Measurements from ENCODE around the gene SUGP1. TPM values are rescaled to one million over a fixed set of nuclear protein-coding genes. Genes with fewer than 3 reads are reported as not detected.
"Not testable (repeated sequence)": the region's sequence is repeated elsewhere in the genome, so short reads cannot be mapped to it uniquely, and the experiment has no call there.

SUGP1 gene
- total RNA-seq, 1 donor from 2014 or later = 73.0 TPM

DNA sequence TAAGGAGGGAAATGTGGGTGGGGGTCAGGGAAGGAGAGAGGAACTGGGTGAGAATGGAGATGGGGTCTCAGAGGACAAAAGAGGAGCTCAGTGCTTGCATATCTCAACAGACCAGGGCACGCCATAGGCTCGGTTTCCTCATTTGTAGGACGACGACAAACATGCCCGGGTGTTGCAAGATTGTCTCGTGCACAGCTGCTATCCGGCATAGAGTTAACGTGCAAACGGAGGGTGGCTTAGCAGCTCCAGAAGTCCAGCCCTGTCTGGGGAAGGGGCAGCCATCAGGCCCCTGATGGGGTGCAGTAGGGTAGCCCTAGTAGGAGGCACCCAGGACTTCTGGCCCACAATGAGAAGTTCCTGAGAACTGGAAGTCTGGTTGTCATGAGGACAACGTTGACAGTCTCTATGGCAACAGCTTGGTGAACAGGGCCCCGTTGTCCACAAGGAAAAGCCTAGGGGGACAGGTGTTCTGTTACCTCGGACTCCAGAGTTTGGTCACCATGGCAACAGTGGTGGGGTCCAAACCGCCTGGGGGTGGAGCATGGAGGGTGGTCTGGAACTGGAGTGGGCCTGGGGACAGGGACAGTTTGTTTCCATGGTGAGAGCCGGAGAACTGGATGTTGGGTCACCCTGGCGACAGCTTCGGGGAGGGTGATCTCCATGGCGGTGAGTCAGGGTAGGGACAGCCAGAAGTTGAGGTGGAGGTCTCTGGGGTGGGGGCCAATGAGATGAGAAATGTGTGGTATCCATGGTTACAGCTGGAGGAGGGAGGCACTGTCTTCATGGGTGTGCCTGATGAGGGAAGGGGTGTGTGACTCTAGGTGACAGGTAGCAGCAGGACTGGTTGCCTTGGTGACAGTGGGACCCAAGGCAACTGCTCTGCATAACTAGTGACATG, 64.0 kb downstream of the SUGP1 start:
- no peaks in the 10 kb centered on the region for H3K9me3 Mint-ChIP-seq
- POLR2A ChIA-PET = no interaction called here
- no peak for DNase-seq
- no peak overlapping the region for H3K4me3 Mint-ChIP-seq
- TF ChIP-seq, protein P1, sequence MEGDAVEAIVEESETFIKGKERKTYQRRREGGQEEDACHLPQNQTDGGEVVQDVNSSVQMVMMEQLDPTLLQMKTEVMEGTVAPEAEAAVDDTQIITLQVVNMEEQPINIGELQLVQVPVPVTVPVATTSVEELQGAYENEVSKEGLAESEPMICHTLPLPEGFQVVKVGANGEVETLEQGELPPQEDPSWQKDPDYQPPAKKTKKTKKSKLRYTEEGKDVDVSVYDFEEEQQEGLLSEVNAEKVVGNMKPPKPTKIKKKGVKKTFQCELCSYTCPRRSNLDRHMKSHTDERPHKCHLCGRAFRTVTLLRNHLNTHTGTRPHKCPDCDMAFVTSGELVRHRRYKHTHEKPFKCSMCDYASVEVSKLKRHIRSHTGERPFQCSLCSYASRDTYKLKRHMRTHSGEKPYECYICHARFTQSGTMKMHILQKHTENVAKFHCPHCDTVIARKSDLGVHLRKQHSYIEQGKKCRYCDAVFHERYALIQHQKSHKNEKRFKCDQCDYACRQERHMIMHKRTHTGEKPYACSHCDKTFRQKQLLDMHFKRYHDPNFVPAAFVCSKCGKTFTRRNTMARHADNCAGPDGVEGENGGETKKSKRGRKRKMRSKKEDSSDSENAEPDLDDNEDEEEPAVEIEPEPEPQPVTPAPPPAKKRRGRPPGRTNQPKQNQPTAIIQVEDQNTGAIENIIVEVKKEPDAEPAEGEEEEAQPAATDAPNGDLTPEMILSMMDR (IDR thresholded peaks at IDR 0.05) = no peak
- H3K27ac Mint-ChIP-seq = no peak overlapping the region
- intact Hi-C loops (cut with micrococcal nuclease) = no loop called here
- H3K27me3 Mint-ChIP-seq = peaks cover 46% of the 10 kb centered on the region
- no peaks in the 10 kb centered on the region for H3K36me3 Mint-ChIP-seq (ENCODE audit: low read depth)
- CTCF ChIA-PET = no interaction called here
- no peak for ATAC-seq (ENCODE audit: low read depth)
- H3K4me1 Mint-ChIP-seq = peaks cover 7% of the 10 kb centered on the region

- intact Hi-C loops (cut with micrococcal nuclease); H3K36me3 Mint-ChIP-seq (ENCODE audit: low read depth); H3K9me3 Mint-ChIP-seq; ATAC-seq (ENCODE audit: low read depth); H3K4me1 Mint-ChIP-seq; H3K4me3 Mint-ChIP-seq; POLR2A ChIA-PET; H3K27ac Mint-ChIP-seq; DNase-seq; CTCF ChIA-PET: not testable (repeated sequence)
- H3K27me3 Mint-ChIP-seq = peaks cover 49% of the 10 kb centered on the region
These were observed 66.9 kb downstream of the SUGP1 start for GRCh38 chr19:19253409-19253808.

- Mint-ChIP-seq H3K27me3 (peaks cover 38% of the 10 kb centered on the region), H3K4me3 (no peak overlapping the region), H3K36me3 (ENCODE audit: low read depth) (no peaks in the 10 kb centered on the region), H3K4me1 (no peaks in the 10 kb centered on the region), H3K9me3 (no peaks in the 10 kb centered on the region), H3K27ac (no peak overlapping the region)
- TF ChIP-seq, protein P1 (IDR thresholded peaks at IDR 0.05) = no peak
- DNase-seq (no peak), ATAC-seq (ENCODE audit: low read depth) (no peak)
- POLR2A ChIA-PET = no interaction called here
- CTCF ChIA-PET = no interaction called here
- intact Hi-C loops (cut with micrococcal nuclease) = no loop called here
These were observed 70.0 kb downstream of the SUGP1 start for GRCh38 chr19:19250196-19250801.

- no peak overlapping the region for H3K4me3 Mint-ChIP-seq
These were observed 79.8 kb downstream of the SUGP1 start for GRCh38 chr19:19240476-19240875.

DNA sequence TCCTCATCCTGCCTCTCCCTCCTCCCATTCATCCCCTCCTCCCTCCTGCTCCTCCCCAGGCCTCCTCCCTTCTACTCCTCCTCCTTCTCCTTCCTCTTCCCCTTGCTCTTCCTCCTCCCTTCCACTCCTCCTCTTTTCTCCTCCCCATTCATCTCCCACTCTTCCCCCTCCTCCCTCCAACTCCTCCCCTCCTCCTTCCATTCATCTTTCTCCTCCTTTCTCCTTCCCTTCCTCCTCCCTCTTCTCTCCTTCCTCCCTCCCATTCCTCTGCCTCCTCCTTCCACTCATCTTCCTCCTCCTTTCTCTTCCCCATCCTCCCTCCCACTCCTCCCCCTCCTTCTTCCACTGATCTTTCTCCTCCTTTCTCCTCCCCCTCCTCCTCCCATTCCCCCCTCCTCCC, 80.6 kb downstream of the SUGP1 start:
- DNase-seq = no peak
- no peak for ATAC-seq (ENCODE audit: low read depth)
- no peak overlapping the region for H3K27ac Mint-ChIP-seq
- peaks cover 10% of the 10 kb centered on the region for H3K27me3 Mint-ChIP-seq
- H3K9me3 Mint-ChIP-seq = peaks cover 6% of the 10 kb centered on the region
- no peaks in the 10 kb centered on the region for H3K36me3 Mint-ChIP-seq (ENCODE audit: low read depth)
- CTCF ChIA-PET = no interaction called here
- POLR2A ChIA-PET = no interaction called here
- H3K4me1 Mint-ChIP-seq = no peaks in the 10 kb centered on the region
- no peak overlapping the region for H3K4me3 Mint-ChIP-seq
- TF ChIP-seq, protein P1 (IDR thresholded peaks at IDR 0.05) = no peak
- intact Hi-C loops (cut with micrococcal nuclease) = no loop called here

More at GRCh38 chr19:19240476-19240875, 79.8 kb downstream of the SUGP1 start:
- ChIA-PET CTCF (no interaction called here), POLR2A (no interaction called here)
- no peak overlapping the region for H3K27ac Mint-ChIP-seq
- TF ChIP-seq, protein P1 (IDR thresholded peaks at IDR 0.05) = no peak
- peaks cover 10% of the 10 kb centered on the region for H3K27me3 Mint-ChIP-seq
- ATAC-seq (ENCODE audit: low read depth) (no peak), DNase-seq (no peak)
- H3K9me3 Mint-ChIP-seq = peaks cover 6% of the 10 kb centered on the region
- H3K4me1 Mint-ChIP-seq = no peaks in the 10 kb centered on the region
- intact Hi-C loops (cut with micrococcal nuclease) = no loop called here
- H3K36me3 Mint-ChIP-seq (ENCODE audit: low read depth) = no peaks in the 10 kb centered on the region

Data from activated B cell treated with CpG ODN at 0.5 μM for 24 hours (primary cell).